ENCODE data around the gene CYB561D1. TPM values are rescaled to one million over a fixed set of nuclear protein-coding genes. Genes with fewer than 3 reads are reported as not detected.
A peak's percentile ranks its signal among the peaks of the same experiment; 100 is the strongest.

Gene CYB561D1
- total RNA-seq, 1 donor from 2014 or later = 13.6 TPM

GRCh38 chr1:109497449-109498160 lies 3.7 kb downstream of the CYB561D1 start:
- DNase-seq (ENCODE audit: low spot score) = no peak
- H3K27ac Mint-ChIP-seq = no peak overlapping the region
- peaks cover 49% of the 10 kb centered on the region for H3K36me3 Mint-ChIP-seq (ENCODE audit: low read depth)
- intact Hi-C loops (cut with micrococcal nuclease) = no loop called here
- H3K9me3 Mint-ChIP-seq = no peaks in the 10 kb centered on the region
- H3K4me3 Mint-ChIP-seq (ENCODE audit: low read depth) = no peak overlapping the region
- H3K27me3 Mint-ChIP-seq (ENCODE audit: low read depth) = no peaks in the 10 kb centered on the region
- peaks cover 51% of the 10 kb centered on the region for H3K4me1 Mint-ChIP-seq (ENCODE audit: low read depth)

DNA sequence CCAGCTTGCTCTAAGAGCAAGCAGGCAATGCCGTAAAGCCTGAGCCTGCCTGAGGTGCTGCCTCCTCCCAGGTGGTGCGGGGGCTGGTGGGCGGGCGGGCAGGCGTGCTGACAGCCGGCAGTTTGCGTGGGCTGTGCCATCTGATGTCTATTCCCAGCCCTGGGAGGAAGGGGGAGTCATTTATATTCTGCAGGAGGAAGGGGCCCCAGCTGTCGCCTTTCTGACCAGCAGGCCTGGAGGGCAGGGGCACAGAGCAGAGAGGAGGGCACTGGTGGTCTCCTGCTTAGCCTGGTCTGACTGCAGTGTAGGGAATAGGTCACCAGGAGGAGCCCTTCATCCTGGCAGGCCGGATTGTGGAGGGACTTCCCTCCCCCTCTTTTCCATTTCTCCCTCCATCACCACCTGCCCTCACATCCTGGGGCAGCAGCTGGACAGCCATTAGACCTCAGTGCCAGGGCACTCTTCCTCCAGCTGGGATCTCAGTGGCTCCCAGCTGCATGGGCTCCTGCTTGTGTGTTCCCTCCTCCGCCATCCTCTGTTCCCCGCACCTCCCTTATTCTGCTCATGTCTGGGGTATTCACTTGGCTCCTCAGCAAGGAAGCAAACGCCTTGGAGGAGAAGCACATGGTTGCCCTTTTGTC lies 4.4 kb downstream of the CYB561D1 start:
- Mint-ChIP-seq H3K36me3 (ENCODE audit: low read depth) (peaks cover 54% of the 10 kb centered on the region), H3K27ac (no peak overlapping the region), H3K9me3 (no peaks in the 10 kb centered on the region), H3K4me3 (ENCODE audit: low read depth) (no peak overlapping the region), H3K4me1 (ENCODE audit: low read depth) (peaks cover 54% of the 10 kb centered on the region), H3K27me3 (ENCODE audit: low read depth) (no peaks in the 10 kb centered on the region)
- DNase-seq (ENCODE audit: low spot score) = no peak
- intact Hi-C loops (cut with micrococcal nuclease) = no loop called here

- DNase-seq (ENCODE audit: low spot score) = no peak
- H3K27ac Mint-ChIP-seq = no peak overlapping the region
Observed at GRCh38 chr1:109499081-109499480, 5.2 kb downstream of the CYB561D1 start.

DNA sequence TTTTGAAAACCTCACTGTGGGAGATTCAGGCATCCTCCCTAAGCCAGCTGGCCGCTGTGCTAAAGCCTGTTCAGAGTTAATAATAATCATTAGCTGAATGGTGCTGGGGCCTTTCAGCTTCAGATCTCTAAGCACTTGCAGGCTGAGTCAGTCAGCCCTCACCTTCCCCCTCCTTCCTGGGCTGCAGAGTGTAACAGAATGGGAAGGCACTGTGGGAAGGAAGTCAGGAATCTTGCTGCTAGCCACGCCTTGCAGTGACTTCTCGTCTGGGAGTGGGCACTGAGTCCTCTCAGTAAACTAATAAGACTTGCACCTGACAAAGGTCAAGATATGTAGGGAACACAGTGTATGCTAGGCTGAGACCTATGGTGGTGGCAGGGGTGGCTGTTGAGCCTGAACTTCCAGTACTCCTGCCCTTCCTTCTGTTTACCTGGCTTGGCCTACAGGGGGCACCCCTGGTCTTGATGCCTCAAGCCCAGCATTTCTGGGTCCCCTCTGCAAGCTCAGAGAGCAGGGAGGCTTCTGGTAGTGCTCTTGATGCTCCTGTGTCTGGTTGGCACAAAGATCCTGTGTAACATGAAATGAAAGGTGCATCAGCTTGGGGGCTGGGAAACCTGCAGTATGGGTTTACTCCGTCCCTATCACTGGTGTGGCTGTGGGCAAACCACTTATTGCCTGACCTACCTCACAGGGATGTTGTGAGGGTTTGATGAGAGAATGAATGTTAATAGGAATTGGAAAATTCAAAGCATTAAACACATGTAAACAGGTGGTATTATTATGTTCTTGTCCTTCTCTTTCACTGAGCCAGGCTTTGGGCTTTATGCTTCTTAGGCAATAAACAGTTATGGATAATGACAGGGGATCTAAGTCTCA lies 6.0 kb downstream of the CYB561D1 start:
- Mint-ChIP-seq H3K4me3 (ENCODE audit: low read depth) (no peak overlapping the region), H3K9me3 (no peaks in the 10 kb centered on the region)

More at GRCh38 chr1:109499081-109499480, 5.2 kb downstream of the CYB561D1 start:
- H3K36me3 Mint-ChIP-seq (ENCODE audit: low read depth) = peaks cover 54% of the 10 kb centered on the region
- H3K27me3 Mint-ChIP-seq (ENCODE audit: low read depth) = no peaks in the 10 kb centered on the region
- H3K9me3 Mint-ChIP-seq = no peaks in the 10 kb centered on the region
- H3K4me3 Mint-ChIP-seq (ENCODE audit: low read depth) = no peak overlapping the region
- intact Hi-C loops (cut with micrococcal nuclease) = no loop called here
- peaks cover 57% of the 10 kb centered on the region for H3K4me1 Mint-ChIP-seq (ENCODE audit: low read depth)

GRCh38 chr1:109500941-109501381 lies 7.1 kb downstream of the CYB561D1 start:
- no peak overlapping the region for H3K4me3 Mint-ChIP-seq (ENCODE audit: low read depth)
- intact Hi-C loops (cut with micrococcal nuclease) = no loop called here
- no peak overlapping the region for H3K27ac Mint-ChIP-seq
- no peaks in the 10 kb centered on the region for H3K9me3 Mint-ChIP-seq
- no peaks in the 10 kb centered on the region for H3K27me3 Mint-ChIP-seq (ENCODE audit: low read depth)
- H3K4me1 Mint-ChIP-seq (ENCODE audit: low read depth) = peaks cover 50% of the 10 kb centered on the region
- no peak for DNase-seq (ENCODE audit: low spot score)
- peaks cover 49% of the 10 kb centered on the region for H3K36me3 Mint-ChIP-seq (ENCODE audit: low read depth)

More for the DNA sequence above, 6.0 kb downstream of the CYB561D1 start:
- DNase-seq (ENCODE audit: low spot score) = peak; percentile 38
- intact Hi-C loops (cut with micrococcal nuclease) = no loop called here
- peaks cover 56% of the 10 kb centered on the region for H3K4me1 Mint-ChIP-seq (ENCODE audit: low read depth)
- H3K27ac Mint-ChIP-seq = no peak overlapping the region
- H3K36me3 Mint-ChIP-seq (ENCODE audit: low read depth) = peaks cover 54% of the 10 kb centered on the region
- no peaks in the 10 kb centered on the region for H3K27me3 Mint-ChIP-seq (ENCODE audit: low read depth)

- Mint-ChIP-seq H3K4me3 (ENCODE audit: low read depth) (peak overlapping the region; percentile 32), H3K27me3 (ENCODE audit: low read depth) (no peaks in the 10 kb centered on the region), H3K4me1 (ENCODE audit: low read depth) (peaks cover 45% of the 10 kb centered on the region)
Observed at GRCh38 chr1:109501644-109502363, 7.9 kb downstream of the CYB561D1 start.

GRCh38 chr1:109502364-109502851 lies 8.5 kb downstream of the CYB561D1 start:
- H3K9me3 Mint-ChIP-seq = no peaks in the 10 kb centered on the region
- no peak overlapping the region for H3K4me3 Mint-ChIP-seq (ENCODE audit: low read depth)
- H3K27ac Mint-ChIP-seq = no peak overlapping the region
- intact Hi-C loops (cut with micrococcal nuclease) = no loop called here
- H3K4me1 Mint-ChIP-seq (ENCODE audit: low read depth) = peaks cover 45% of the 10 kb centered on the region
- peaks cover 37% of the 10 kb centered on the region for H3K36me3 Mint-ChIP-seq (ENCODE audit: low read depth)
- peaks cover 5% of the 10 kb centered on the region for H3K27me3 Mint-ChIP-seq (ENCODE audit: low read depth)
- DNase-seq (ENCODE audit: low spot score) = peak; percentile 40

More at GRCh38 chr1:109501644-109502363, 7.9 kb downstream of the CYB561D1 start:
- intact Hi-C loops (cut with micrococcal nuclease) = no loop called here
- Mint-ChIP-seq H3K36me3 (ENCODE audit: low read depth) (peaks cover 41% of the 10 kb centered on the region), H3K27ac (peak overlapping the region; percentile 38), H3K9me3 (no peaks in the 10 kb centered on the region)
- no peak for DNase-seq (ENCODE audit: low spot score)

DNA sequence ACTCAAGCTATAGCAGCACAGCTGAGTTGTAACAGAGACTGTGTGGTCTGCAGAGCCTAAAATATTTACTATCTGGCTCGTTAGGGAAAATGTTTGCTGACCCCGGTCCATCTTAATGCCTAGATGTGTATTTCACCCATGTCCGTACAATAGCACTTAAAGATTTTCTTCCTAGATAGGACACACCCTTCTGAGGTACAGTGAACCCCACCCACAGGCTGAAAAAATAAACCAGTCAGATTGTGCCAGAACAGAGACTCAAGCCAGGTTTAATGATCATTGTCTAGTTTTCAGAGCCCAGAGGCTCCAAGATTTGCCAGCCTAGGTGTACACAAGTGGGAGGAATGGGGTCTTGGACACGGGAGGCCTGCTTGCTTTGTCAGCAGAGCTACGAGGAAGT lies 10.0 kb downstream of the CYB561D1 start:
- H3K36me3 Mint-ChIP-seq (ENCODE audit: low read depth) = peaks cover 26% of the 10 kb centered on the region
- peaks cover 16% of the 10 kb centered on the region for H3K27me3 Mint-ChIP-seq (ENCODE audit: low read depth)
- no peak overlapping the region for H3K4me3 Mint-ChIP-seq (ENCODE audit: low read depth)
- H3K9me3 Mint-ChIP-seq = no peaks in the 10 kb centered on the region
- H3K4me1 Mint-ChIP-seq (ENCODE audit: low read depth) = peaks cover 47% of the 10 kb centered on the region
- intact Hi-C loops (cut with micrococcal nuclease) = no loop called here
- DNase-seq (ENCODE audit: low spot score) = no peak
- H3K27ac Mint-ChIP-seq = no peak overlapping the region

DNA sequence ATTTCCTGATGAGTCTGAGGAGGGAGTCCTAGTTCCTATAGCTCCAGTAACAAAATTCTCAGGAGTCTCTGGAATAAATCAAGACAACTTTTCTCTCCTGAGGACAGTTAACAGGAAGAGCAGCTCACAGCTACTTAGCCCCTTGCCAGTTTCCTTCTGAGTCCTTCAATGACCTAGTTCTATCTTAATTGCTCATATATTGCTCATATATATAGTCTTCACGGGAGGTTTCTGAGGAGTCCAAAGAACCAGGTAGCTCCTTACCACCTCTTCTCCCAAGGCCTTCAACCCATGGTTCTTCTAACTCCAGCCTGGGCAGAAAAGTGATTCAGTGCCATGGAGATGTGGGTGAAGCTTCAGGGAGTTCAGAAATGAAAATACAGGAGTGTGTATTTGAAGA lies 11.1 kb downstream of the CYB561D1 start:
- peaks cover 45% of the 10 kb centered on the region for H3K4me1 Mint-ChIP-seq (ENCODE audit: low read depth)
- no peak for DNase-seq (ENCODE audit: low spot score)
- H3K4me3 Mint-ChIP-seq (ENCODE audit: low read depth) = no peak overlapping the region
- no peaks in the 10 kb centered on the region for H3K9me3 Mint-ChIP-seq
- intact Hi-C loops (cut with micrococcal nuclease) = no loop called here
- H3K36me3 Mint-ChIP-seq (ENCODE audit: low read depth) = peaks cover 16% of the 10 kb centered on the region
- H3K27me3 Mint-ChIP-seq (ENCODE audit: low read depth) = peaks cover 21% of the 10 kb centered on the region
- no peak overlapping the region for H3K27ac Mint-ChIP-seq

DNA sequence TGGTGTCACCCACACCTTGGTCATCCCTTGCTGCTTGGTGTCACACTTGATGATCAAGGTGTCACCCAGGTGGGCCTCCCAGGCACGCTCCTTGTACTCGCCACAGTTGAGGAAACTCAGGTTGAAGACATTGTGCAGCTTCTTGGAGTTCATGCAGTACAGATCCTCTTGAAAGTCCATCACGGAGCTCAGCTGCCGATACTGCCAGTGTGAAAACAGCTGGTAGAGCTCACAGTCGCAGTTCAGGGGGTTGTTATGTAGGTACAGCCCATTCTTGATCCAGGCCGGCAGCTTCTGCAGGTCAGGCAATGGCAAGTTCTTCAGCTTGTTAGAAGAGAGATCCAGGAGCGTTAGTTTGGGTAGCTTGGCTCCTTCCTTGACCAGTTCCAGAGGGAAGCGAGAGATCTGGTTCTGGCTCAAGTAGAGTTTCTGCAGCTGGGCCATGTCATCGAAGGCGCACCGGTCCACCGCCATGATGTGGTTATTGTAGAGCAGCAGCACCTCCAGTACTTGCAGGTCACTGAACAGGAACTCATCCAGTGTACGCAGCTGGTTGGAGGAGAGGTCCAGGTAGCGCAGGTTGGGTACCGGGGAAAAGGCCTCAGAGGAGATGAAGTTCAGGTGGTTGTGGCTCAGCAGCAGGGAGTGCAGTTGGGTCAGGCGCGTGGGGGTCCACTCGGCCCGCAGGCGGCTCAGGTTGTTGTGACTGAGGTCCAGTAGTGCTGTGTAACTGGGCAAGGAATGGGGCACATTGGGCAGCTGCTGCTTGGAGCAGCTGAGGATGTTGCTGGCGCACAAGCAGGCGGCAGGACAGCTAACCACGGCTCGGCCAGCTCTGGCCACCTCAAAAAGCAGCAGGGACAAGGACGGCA lies 14.3 kb downstream of the CYB561D1 start:
- no peak for DNase-seq (ENCODE audit: low spot score)
- Mint-ChIP-seq H3K9me3 (no peaks in the 10 kb centered on the region), H3K4me1 (ENCODE audit: low read depth) (peaks cover 16% of the 10 kb centered on the region), H3K27ac (no peak overlapping the region), H3K36me3 (ENCODE audit: low read depth) (no peaks in the 10 kb centered on the region), H3K27me3 (ENCODE audit: low read depth) (peaks cover 43% of the 10 kb centered on the region), H3K4me3 (ENCODE audit: low read depth) (peak overlapping the region; percentile 76)
- intact Hi-C loops (cut with micrococcal nuclease) = no loop called here

DNA sequence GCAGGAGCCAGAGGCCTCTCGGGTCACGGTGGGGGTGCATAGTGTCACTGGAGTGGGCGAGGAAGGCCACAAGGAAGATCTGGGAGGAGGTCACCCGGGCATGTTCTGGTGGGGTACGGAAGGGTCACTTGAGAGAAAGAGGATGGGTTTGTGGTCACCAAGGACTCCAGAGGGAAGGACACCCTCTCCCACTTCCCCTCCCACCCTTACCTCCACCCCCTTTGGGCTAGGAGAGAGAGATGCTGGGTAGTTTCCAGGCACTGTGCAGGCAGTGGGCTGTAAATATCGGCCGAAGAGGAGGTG lies 14.9 kb downstream of the CYB561D1 start:
- Mint-ChIP-seq H3K4me1 (ENCODE audit: low read depth) (peaks cover 16% of the 10 kb centered on the region), H3K36me3 (ENCODE audit: low read depth) (no peaks in the 10 kb centered on the region), H3K4me3 (ENCODE audit: low read depth) (peak overlapping the region; percentile 76), H3K27me3 (ENCODE audit: low read depth) (peaks cover 45% of the 10 kb centered on the region), H3K9me3 (no peaks in the 10 kb centered on the region), H3K27ac (no peak overlapping the region)
- intact Hi-C loops (cut with micrococcal nuclease) = no loop called here
- DNase-seq (ENCODE audit: low spot score) = no peak
